A549 (cell line): Measurements from ENCODE around the gene CCDC57.

Experiments used
- CEBPB ChIP-seq, 2 experiments: fragments of >200 bp in 1 of 2; sonication (Bioruptor Twin) in 1 of 2; formaldehyde crosslinking in 1 of 2; IDR thresholded peaks; 2 replicates each; pipeline ENCODE4 v1.6.1; 2012 to 2016
- FOSL2 ChIP-seq, 2 experiments: fragments of 450-650 bp in 1 of 2; fragments of >200 bp in 1 of 2; sonication (Bioruptor Twin) in 1 of 2; formaldehyde crosslinking; IDR thresholded peaks; 2 replicates each; pipeline versions ENCODE4 v1.5.0 to v1.6.1; 2016 to 2020; ENCODE audit warnings: mild to moderate bottlenecking in 1 of 2, moderate library complexity in 1 of 2
- MYC ChIP-seq: IDR thresholded peaks from 2 replicates; pipeline ENCODE4 v1.6.1; 2012; ENCODE audit warnings: mild to moderate bottlenecking, inconsistent platforms, low read length, improper control_type of control experiment, borderline replicate concordance

GRCh38 chr17:82241926-82242697 is 29.5 kb upstream of the CCDC57 start:
- TF ChIP-seq FOSL2 (IDR thresholded peaks at IDR 0.05) (no peak), FOSL2 (CRISPR knock-in tag; IDR thresholded peaks at IDR 0.05) (no peak), CEBPB (IDR thresholded peaks at IDR 0.05) (no peak), MYC (no peak)
